Endometrial microvascular endothelial cells (primary cell): ENCODE results near the gene POLR1C. TPM values are rescaled to one million over a fixed set of nuclear protein-coding genes. Genes with fewer than 3 reads are reported as not detected.
"Not testable (repeated sequence)": the region's sequence is repeated elsewhere in the genome, so short reads cannot be mapped to it uniquely, and the experiment has no call there.

ENCODE experiments used
- in situ Hi-C: cut with HindIII; loops from 2 replicates; pipeline ENCODE4 v1.10.0; 2017; ENCODE audit warnings: low sequenced_read_pairs, low pct_unique_long_range_greater_than_20kb; ENCODE audit errors: inconsistent ontology term
- total RNA-seq: library from RNA; depleted of rRNA; stranded (reverse); fragments of >200 nt; gene quantifications from one replicate; pipeline ENCODE4 v1.2.3, GENCODE V29; 2015; ENCODE audit errors: inconsistent ontology term

Gene POLR1C
- total RNA-seq, 1 donor from 2014 or later: 43.9 TPM

DNA sequence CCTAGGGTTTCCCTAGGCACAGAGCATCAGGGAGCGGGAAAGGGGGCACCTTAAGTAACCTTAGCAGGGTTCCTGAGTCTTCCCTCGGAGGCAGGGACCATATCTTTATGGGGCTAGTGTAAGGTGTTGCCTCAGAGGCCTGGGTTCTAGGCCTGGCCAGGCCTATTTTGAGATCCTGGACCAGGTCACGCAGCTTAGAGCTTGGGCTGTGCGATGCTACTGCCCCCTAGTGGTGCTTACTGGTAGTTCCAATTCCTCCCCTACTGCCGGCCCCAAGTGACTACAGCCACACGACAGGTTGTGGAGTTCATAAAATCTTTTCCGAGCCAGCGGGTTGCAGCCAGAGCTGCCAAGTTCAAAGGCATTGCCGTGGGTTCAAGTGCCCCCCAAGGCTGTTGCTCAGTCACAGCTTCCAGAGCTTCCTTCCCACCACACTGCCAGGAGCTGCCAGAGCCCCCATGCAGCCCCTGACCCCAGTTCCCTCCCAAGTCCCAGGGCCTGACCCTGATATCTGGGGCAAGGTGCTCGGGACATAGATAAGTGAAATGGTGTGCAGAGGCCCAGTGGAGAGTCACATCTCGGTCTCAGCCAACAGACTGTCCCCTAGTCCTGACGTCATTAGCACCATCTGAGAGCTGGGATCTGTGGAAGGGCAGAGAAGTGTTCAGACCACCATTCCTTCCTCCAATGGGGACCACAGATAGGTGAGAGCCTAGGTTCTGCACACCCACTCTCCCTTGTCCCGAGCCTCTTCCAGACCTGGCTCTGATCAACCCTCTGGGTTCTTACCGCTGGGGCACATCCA is 10.0 kb upstream of the POLR1C start:
- in situ Hi-C loops: loop anchor here (10.0 kb wide), 1 partner anchor 122 kb away; no protein-coding TSS in a partner anchor

DNA sequence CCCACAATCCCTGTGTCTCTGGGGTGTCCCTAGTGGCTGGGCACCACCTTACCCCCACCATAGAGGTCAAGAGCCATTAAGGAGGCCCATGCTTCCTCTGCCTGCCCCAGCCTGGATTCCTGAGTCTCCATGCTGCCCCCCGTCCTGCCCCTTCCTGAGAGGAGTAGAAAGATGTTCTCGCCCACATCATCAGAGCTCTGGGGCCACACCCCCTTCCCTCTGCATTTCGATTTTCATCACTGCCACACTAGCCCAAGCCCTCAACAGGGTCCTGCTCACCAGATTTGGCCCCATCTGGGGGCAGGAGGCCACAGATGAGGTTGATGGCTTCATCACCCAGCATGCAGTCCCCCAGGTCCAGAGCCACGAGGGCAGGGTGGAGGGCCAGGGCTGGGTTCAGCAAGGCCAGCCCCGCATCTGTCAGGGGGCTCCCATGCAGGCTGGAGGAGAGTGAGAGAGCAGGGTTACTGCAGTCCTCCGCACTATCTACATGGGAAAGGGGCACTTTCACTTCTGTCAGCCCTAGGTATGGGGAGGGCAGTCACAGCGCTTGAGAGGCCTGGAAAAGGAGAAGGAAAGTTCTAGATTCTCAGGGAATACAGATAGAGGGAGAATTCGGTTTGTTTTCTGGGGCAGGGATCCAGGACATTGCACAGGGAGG is 8.3 kb upstream of the POLR1C start:
- in situ Hi-C loops: loop anchor here (10.0 kb wide), 1 partner anchor 124 kb away; no protein-coding TSS in a partner anchor

DNA sequence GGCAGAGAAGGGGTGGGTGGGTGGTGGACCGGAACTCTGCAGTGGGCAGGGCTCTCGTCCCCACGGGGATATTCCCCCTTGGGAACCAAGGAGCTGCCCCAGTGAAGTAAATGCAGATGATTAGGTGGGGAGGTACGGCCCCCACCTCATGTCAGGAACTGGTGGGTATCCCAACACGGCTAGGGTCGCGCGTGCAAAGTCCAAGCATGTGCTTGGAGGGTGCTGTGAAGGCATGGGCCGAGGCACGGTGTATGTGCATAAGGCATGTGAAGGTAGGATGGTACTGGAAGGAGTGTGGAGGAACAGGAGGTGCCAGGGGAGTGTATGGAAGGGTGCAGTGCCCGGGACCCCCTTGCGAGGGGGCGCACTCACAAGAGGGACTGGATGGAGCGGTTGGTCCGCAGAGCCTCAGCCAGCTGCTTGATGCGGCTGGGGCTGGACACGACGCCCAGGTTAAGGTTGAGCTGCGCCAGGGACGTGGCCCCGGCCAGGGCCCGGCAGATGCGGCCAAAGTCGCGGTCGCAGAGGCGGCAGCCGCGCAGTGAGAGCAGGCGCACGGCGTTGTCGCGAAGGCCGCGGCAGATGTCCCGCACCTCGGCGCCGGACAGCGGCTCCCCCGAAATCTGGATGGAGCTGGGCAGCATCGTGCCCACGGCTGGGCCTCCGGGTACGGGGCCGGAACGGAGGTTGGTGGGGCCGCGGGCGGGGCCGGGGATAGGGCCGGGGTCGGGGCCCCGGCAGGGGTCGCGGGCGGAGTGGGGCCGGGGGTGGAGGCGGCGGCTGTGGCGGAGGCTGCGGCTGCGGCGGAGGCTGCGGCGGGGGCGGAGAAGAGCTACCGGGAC is 7.5 kb upstream of the POLR1C start:
- in situ Hi-C loops: loop anchor here (10.0 kb wide), 1 partner anchor 125 kb away; no protein-coding TSS in a partner anchor

DNA sequence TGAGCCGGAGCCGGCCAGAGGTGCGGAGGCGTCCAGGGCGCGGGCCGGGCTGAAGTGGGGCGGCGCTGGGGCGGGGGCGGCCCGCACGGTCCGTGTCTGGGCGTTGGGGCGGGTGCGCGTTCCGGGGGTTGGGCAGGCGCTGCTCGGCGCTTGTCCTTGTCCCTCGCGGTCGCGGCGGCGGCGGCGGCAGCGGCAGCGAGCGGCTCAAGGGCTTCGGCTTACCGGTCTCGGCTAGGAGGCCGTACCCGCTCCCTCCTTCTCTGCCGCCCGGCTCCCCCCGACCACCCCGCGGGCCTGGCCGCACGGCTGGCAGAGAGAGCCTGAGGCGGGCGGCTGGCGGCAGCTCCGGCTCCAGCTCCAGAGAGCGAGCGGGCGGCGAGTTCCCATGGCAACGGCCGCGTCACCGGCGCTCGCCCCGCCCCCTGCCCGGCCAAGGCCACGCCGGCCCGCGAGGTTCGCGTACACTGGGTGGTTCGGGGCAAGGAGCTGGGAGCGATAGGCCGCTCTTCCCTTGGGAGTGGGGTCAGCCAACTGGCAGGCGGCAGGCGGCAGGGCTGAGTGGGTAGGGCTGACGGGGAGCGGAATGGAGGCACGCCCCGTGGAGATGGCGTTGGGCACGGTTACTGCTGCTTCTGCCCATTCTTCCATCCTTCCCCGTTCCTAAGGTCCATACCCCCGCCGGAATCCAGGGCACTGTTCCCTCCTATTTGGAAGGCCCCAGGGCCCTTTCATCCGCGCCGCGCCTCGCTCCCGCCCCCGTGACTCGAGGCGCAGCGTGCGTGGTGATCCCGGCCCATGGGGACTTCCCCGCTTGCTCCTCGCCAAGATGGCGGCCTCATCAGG is 6.7 kb upstream of the POLR1C start, which contains the start of gene LRRC73:
TSS of gene LRRC73 (minus strand) at position 363 of the 843 bp plus-strand sequence. CDS start 561 bp downstream, outside the sequence.
- in situ Hi-C loops: loop anchor here (10.0 kb wide), 1 partner anchor 125 kb away; no protein-coding TSS in a partner anchor

DNA sequence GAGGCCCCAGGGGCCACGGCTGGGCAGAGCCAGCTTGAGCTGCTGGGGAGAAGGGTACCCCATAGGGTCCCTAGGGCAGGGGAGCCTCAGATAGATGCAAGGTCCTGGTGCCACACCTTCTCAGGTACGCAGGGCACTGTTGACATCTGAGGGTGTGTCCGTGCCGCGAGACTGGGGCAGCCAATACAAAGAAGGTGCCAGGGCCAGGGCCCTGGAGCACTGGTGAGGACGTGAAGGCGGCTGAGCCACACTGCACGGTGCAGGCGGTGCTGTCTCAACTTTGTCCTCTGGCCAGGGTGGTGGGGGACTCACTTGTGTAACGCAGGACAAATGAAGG is 6.1 kb upstream of the POLR1C start:
- in situ Hi-C loops: no loop called here

DNA sequence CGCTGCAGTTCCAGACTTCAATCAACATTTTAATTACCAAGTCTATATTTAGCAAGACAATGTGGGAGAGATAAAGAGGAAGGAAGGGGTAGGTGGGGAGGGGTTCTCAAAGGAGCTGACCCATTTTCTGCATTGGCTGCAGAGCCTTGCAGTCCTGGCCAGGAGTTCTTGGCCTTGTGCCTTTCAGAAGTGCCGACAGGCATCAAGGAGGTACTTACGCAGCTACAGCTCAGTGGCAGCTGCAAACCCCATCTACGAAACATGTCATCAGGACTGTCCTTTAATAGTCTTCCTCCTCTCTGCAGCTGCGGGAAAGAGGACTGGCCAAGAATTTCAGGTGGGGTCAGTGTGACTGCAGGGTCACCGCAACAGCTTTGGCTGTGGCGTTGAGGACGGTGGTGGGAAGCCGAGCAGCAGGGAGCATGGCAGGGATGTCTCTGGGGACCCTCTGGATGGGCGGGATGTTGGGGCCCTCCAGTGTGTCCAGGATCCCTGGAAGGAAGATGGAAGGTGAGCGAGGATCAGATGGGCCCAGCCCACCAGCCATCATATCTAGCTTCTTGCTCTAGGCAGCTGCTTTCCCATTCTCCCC is 5.0 kb upstream of the POLR1C start:
- in situ Hi-C loops: no loop called here

DNA sequence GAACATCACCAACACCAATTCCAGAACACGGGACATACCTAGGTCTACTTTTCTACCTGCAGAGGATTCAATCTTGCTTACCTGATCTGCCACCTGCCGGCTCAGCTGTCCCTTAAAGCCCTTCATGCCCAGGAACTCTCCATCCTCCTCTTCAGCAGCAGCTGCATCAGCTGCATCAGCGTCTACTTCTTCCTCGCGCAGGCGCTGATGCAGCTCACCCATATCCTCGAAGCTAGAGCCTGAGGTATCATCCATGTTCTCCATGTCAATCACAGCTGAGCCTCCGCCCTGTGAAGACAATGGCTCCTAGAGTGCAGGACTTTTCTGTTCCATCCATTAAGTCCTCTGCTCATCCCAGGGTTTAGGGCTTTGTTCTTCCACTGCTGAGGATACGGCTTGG is 1.1 kb upstream of the POLR1C start:
- in situ Hi-C loops: no loop called here

DNA sequence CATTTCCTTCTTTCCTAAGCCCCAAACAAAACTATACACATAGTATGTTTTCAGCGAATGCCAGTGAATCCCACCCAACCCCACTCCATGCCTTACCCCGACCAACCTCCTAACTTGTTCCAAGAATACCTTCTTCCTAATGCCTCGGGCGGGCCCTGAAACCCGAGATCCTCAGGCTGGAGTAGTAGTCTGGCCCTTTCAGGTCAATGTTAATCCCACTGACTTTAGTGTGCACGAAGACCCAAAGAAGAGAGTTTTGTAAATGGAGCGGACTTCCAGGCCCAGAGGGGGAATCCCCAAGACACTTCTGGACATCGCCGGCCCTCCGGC is 557 bp upstream of the POLR1C start:
- in situ Hi-C loops: no loop called here

DNA sequence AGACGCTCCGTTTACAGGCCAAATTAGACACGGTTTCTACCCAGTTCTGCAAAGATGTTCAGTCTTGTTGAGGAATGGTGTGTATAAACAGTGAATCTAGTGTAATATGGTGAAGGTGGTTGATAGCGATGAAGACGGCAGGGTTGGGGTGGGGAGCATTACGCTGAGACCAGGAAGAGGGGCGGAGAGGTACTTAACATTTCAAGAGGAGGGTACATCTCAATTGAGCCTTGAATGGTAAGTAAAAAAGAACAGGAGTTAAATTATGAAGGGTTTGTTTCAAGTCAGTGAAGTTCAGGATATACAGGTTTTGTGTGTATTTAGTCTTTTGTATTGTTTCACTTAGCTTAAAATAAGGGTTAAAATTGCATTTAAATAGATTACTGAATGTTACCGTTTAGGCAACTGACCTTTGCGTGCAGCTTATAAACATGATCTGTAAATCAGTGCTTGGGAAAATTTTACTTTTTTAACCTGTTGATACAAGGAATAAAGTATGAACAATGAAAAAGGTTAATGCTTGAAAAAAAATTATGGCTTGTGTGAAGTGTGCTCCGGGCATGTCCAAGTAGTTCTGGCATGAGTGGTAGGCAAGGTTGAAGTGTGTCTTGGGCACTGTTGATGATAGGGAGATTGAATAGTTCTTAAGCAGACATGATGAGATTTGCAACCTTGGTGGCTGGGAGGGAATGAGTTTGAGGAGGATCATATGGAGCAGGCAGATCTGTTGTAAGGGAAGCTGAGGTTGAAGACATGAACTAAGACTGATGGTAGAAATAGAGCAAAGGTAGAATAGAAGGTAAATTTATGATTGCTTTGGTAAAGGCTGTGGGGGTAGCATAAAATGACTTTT is 842 bp downstream of the POLR1C start:
- in situ Hi-C loops: no loop called here

DNA sequence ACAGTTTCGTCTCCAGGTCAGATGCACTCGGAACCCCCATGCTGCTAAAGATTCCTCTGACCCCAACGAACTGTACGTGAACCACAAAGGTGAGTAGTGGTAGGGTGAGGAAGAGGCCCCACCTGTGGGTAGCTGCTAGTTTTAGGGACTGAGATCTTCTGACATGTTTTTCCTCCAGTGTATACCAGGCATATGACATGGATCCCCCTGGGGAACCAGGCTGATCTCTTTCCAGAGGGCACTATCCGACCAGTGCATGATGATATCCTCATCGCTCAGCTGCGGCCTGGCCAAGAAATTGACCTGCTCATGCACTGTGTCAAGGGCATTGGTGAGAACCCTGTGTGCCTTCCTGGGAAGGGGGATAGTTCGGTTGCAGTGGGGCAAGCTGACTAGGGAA is 3.2 kb downstream of the POLR1C start:
- in situ Hi-C loops: no loop called here

DNA sequence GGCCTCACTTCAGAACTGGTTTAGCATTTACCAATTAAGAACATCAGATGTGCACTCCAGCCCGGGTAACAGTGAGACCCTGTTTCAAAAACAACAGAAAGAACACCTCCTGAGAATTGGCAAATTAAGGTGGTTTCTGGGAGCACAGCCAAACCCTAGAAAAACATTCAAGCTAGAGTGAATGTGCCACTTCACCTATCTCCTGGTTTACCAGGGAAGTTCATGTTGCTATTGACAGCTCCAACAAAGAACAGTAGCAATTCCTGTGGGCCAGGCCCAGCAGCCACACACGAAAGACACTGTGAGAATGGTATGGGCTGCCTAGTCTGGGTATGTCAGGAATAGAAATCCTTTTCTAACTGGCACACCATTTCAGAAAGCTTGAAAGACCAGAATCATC is 4.9 kb downstream of the POLR1C start:
- in situ Hi-C loops: no loop called here

DNA sequence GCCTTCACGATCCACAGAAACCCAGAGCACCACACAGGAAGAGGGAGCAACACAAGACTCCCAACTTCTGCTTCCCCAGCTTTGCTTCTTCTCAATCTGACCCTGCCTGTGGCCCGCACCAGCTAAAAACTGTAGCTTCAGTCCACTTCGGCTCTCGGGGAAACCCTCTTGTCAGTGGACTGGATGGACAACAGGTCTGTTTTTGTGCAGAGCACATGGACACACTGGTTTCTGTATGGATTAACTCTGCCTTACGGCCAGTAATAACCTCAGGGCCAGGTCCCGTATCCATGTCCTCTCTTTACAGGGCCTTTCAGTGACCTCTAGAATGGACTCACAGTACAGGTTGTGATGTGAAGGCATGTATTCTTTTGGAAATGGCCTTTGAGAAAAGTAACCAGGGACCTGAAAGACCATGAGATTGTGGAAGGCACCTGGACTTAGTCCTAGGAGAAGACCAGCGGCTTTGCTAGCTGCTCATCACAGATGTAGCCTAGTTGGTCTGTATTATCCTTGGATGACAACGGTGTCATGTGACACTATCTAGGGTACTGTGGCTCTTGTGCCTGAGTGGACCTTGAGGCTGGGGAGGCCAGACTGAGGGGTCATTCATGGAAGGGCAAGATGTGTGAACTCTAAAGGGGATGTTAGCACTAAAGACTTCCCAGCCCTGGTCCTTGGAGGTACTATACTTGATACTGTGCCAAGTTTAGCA is 5.8 kb downstream of the POLR1C start:
- in situ Hi-C loops: no loop called here

DNA sequence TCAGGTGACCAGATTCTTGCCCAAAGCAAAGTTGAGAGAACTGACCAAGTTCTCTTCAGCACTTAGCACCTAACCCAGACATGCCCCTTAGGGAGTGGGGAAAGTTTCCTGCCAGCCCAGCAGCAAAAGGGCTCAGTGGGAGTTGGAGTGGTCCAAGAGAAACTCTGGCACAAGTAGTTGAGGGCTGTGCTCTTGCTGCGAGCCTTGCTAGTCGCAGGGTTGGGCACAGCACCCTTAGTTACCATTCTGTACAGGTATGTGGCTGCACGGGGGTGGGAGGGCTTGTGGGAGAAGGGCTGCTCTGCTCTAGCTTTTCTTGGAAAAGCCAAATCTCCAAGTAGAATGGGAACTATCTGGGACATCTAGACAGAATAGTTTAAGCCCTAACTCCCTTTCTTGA is 6.4 kb downstream of the POLR1C start:
- in situ Hi-C loops: no loop called here

DNA sequence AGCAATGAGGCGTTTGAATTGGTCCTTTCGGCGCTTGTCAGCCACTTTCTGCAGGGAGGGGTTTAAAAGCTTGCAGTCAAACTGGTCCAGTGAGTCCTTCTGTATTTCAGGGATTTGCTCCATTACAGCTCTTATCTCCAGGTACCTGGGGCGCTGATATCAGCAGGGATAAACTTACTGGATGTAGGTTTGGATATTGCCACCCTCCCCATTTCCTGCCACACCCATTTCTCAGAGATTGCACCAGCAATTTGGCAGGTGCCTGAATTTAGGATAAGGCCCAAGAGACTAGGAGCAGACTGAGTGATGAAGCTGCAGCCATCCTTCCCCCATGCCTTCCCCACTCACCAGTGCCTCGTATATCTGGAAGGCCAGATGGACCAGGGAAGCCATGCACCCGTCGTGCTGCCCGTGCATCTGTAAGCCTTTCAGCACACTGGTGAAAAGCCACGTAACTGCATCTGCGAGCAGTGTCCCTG is 7.6 kb downstream of the POLR1C start:
- in situ Hi-C loops: no loop called here

DNA sequence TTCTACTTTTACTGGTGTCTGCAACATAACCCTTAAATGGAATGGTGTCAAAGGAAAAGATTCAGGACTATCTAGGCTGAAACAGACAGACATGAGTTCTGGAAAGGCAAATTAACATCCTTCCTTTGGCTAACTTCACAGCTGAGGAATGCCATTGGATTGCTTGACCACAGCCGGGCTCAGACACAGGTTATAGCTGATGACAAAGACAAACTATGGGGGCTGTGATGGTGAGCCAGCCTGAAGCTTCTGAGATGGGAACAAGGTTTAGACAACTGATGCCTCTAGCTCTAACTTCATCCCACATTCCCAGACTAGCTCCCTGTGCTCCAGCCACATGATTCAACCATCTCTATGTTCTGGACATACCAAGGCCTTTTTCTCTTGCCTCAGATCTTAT is 15.3 kb downstream of the POLR1C start:
- in situ Hi-C loops: no loop called here

DNA sequence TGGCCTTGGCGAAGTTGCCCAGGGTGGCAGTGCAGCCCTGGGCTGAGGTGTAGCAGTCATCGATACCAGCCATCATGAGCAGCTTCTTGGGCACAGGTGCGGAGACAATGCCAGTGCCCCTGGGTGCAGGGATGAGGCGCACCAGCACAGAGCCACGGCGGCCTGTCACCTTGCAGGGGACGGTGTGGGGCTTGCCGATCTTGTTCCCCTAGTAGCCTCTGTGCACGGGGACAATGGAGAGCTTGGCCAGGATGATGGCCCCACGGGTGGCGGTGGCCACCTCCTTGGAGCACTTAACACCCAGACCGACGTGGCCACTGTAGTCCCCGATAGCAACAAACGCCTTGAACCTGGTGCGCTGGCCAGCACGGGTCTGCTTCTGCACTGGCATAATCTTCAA is 22.1 kb downstream of the POLR1C start:
- in situ Hi-C loops: not testable (repeated sequence)

DNA sequence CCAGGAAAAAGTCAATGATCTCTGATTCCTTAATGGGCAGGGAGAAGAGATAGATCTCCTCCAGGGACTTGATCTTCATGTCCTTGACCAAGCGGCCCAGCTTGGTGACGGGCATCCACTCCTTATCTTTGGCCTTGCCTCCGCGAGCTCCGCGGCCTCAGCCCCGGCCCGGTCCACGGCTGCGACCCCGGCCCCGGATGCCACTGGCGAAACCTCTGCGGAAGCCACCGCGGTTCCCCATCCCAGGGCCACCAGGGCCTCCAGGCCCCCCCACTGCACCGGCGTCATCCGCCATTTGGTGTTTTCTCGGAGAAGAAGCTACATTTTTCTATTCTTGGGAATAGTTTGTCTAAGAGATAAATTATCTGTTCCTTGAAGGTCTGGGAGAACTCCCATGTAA is 22.5 kb downstream of the POLR1C start:
- in situ Hi-C loops: not testable (repeated sequence)
